ENCODE results near the gene CCDC18.

CCDC18 gene

DNA sequence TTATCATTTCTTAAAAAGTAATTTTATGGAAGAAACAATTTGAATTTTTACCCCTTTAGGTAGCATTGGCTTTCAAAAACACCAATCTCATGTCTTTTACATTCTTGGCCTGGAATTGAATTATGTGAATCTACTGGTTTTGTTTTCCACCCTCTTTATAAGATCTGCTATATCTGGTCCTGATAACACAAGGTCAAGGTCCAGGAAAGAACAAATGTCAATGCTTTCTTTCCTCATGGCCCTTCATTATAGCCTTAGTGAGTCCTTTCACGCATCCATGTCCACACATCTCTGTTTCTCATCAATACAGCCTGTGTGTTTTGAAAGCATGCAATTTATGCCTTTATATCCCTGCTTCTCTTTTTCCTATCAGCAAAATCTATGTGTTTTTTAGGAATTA is 141.2 kb downstream of the CCDC18 start:
- no peak for DNase-seq

DNA sequence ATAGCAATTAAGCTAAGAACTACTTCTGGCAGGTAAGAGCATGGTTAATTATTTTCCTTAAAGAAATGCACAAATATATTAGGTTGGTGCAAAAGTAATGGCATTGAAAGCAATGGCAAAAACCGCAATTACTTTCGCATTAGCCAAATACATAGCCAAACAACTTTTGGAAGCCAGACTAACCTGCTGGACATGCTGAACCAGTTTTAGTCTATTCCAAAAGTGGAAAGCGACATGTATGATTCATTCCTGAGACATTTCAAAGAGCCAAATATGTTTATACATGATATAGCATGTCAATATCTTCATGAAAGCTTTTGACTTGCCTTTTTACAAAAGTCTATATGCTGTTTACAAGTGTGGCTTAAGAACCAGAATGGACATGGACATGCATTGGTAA is 141.8 kb downstream of the CCDC18 start:
- no peak for DNase-seq

DNA sequence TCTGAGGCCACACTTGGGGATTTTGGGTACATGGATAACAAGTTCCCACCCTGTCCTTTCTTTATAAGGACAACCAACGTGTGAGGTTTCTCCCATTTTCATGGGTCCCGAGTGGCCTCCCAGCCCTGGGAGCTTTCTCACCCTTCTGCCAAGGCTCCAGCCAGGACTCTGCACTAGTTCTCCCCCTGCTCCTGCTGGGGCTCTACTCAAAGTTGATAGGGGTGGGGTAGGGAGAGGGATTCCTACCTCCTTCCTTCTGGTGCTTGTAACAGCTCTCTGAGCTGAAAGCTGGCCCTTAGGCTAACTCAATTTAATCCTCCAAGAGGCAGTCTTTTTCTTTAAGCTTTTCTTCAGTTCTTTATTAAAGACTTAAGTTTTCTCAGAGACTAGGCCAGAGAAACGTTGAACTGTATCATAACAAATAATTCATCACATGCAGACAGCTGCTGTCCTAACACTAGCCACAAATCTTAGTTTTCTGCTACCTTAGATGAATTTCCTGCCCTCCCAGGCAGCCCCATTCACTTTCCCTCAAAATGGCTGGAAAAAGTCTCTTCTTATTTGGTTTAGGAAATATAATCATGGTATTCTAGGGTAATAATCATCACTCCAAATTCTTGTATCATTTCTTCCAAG is 142.8 kb downstream of the CCDC18 start:
- DNase-seq = no peak

DNA sequence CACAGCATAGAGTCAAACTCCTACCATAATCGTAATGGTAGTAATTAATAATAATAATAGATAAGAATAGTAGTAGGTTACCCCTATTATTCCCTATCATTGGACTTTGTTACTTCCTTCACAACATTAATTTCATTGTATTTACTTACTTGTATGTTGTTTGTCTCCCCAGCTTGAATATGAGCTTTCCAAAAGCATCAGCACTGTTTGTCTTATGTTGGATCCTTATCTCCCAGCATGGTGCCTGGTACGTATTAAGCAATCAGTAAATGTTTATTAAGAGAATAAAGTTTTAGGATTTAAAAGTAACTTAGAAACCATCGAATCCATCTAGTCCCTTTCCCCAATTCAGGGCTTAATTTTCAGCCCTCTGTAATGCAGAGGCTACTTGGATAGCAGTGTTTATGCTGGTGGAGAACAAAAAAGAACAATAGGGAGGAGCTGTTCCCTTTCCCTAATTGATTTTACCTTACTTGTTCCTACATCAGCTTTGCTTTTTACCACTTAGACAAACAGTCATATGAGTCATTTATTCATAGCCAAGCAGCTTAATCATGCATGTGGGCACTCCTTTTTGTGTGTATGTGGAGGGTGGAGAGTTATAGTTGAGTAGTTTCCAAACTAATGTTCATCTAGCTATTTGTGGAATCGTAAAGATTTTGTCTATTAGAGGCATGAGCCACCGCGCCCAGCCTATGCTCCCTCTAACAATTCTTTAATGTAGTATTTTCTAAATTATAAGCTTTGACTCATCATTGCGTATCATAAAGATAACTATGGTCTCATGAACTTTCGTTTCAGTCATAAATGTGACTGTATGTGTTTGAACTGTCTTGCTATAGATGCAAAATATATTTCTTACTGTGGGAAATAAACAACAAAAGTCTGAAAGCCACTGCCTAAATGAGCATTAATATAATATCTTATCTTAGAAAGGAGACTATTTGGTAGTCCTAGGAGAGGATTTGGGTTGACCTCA is 144.3 kb downstream of the CCDC18 start:
- no peak for DNase-seq
